ENCODE data around the gene KTN1.

Gene KTN1

DNA sequence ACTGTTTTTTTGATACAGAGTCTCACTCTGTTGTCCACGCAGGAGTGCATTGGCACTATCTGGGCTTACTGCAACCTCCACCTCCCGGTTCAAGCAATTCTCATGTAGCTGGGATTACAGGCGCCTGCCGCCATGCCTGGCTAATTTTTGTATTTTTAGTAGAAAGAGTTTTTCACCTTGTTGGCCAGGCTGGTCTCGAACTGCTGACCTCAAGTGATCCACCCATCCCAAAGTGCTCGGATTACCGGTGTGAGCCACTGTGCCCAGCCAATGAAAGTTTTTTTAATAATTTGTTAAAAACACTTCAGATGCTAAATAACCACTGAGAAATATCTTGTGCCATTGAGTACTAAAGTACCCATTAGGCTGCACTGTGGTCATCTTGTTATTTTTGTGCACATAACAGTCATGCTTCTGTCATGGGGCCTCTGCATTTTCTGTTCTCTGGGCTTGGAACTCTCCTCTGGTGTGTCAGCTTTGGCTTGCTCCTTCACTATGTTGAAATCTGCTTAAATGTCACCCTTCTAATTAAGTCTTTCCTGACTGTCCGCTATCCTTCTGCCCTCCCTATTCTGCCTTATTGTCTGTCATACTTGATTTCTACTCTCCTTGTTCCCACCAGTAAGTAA, 105.1 kb downstream of the KTN1 start:
- DNase-seq, result no peak

DNA sequence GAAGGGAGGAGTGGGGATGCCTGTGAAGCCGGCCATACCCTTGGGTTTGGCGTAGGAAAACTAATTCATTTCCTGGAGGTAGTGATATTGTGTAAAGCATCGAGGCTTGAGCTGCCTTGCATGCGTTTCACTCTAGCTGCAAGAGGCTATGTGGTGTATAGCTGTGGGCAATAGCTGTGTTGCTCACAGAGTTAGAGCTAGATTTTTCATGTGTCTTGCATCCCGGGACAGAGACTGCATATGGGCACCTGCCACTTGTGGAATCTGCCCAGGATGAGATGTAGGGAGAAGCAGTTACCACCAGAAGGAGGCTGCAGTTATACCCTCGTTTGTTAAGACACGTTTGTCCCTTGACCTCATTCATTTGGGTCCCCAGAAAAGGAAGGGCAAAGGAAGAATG, 106.7 kb downstream of the KTN1 start:
- no peak for DNase-seq

DNA sequence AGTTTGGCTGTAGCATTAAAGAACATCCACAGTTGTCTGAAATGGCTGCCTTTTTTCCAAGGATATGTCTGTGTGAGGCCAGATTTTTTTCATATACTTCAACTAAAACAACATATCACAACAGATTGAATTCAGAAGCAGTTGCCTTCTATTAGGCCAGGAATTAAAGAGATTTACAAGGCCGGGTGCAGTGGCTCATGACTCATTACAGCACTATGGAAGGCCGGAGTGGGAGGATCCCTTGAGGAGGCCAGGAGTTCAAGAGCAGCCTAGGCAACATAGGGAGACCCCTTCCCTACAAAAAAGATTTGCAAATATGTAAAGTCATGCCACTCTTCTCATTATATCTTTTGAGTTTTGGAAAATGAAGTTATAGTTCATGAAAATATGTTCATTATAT, 108.6 kb downstream of the KTN1 start:
- no peak for DNase-seq

DNA sequence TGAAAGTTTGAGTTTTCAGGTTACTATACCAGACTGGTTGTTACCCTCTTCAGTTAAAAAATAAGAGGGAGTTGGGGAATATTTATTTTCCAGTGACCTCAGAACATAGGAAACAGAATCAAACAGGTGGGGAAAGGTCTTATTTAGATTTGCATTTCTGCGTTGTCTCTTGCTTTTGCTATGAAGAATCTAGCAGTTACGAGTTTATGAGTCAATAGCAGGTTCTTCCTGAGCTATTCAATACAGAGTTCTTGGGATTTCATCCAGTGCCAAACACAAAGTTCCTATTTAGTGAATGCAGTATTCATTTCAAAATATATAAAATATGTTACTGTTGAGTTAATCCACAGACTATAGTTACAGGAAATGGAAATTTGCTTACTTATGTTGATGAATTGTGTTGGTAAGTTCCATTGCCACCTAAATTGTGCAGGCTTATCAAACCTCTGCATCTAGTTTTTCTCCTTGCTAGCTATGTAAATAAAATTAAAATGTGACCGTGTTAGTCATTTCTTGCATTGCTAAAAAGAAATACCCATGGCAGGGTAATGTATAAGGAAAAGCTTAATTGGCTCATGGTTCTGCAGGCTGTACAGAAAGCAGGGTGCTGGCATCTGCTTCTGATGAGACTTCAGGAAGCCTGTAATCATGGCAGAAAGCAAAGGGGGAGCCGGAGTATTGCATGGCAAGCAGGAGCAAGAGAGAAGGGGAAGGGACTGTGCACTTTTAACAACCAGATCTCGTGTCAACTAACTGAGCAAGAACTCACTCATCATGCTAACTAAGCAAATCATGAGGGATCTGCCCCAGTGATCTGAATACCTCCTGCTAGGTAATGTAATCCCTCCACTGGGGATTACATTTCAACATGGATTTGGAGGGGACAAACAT, 110.2 kb downstream of the KTN1 start:
- no peak for DNase-seq

DNA sequence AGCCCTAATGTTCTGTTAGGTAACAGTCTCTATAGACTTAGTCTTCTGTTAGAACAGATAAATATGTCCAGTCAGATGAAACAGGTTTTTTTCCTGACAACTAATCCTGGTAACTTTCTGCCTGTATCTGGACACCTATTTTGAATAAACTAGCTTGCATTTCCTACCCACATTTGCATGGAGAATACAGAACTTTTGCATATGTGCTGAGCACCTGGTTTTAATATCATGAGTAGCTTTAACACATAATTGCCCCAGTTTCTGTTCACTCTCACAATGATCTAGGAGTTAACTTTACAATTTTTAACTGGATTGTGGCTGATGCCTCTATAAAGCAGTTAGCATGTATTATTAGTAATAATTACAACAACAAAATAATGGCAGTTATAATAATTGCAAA, 111.7 kb downstream of the KTN1 start:
- no peak for DNase-seq

DNA sequence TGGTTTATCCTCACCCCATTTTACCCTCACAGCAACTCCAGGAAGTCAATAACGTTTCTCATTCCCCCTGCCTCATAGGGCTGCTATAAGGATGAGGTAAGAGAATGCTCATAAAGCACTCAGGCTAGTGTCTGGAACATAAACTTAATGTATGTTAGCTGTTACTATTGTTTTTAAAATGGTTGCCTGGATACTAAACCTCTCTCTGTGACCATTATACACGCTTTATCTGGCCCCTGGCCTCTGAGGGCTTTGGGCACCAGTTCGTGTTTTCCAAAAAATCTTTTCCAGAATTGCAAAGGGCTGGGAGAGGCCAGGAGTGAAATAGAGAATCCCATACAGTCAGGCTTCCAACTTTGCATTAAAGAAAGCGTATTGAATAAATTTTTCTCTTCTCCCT, 113.9 kb downstream of the KTN1 start:
- no peak for DNase-seq

DNA sequence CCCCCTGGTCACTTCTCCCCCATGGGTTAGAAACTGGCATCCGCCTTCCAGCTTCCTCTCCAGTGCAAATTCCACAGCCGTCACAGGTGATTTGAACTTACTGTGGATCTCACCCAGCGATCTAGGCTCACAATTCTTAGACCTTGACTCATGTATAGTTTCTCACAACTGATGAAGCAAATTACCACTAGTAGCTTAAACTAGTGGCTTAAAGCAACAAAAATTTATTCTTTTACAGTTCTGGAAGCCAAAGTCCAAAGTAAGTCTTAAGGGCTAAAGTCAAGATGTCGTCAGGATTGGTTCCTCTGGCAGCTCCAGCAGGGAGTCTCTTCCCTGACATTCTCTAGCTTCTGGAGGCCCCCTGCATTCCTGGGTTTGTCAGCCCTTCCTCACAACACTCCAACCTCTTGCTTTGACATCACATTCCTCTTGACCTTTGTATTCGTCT, 117.4 kb downstream of the KTN1 start:
- no peak for DNase-seq

DNA sequence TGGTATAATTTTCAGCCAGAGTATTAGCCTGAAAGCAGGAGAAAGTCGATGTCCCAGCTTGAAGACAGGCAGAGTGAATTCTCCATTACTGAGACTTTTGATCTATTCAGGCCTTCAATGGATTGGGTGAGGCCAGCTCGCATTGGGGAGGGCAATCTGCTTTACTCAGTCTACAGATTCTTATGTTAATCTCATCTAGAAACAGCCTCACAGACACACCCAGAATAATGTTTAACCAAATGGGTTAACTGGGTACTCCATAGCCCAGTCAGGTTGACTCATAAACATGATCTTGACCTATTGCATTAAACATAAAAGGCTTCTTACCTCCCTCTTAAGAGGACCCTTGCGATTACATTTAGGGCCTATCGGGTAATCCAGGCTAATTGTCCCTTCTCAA, 118.0 kb downstream of the KTN1 start:
- DNase-seq, result no peak

DNA sequence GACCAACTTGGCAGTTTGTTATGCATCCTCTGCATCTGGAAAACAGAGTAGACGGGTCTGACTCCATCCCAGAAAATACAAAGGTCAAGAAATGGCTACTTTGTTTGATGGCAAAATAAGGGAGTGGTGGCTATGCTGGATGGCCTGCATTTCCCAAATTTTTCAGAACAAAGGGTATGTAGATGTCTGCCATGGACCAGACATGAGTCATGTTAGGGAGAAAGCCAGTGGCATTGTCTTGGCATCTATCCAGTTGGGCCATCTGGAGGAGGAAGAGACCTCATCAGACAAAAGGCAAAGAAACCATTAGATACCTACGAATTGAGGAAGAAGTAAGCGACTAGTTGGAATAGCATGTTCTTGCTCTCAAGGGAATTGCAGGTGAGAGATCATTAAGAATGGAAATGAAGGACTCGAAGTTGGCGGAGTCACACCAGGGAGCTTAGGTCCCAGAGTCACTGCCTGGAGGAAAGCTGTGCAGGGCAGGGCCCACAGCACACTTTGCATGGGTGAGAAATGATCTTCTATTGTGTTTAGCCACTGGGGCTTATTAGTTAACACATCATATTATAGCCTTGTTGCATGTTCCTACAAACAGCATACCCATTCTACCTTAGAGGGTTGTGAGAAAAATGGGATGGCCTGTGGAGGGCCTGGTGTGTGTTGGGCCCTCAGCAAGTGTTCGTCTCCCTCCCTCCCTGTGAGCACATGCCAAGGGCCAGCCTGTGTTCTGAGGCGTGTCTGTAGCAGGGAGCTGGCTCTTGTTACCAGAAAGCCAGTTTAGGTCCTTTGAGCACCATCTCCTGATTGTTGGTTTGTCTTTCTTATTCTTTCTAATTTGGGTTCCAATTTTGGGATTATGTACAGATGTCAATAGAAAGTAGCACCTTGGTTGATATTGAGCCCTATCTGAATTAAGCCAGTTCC, 119.4 kb downstream of the KTN1 start:
- no peak for DNase-seq

DNA sequence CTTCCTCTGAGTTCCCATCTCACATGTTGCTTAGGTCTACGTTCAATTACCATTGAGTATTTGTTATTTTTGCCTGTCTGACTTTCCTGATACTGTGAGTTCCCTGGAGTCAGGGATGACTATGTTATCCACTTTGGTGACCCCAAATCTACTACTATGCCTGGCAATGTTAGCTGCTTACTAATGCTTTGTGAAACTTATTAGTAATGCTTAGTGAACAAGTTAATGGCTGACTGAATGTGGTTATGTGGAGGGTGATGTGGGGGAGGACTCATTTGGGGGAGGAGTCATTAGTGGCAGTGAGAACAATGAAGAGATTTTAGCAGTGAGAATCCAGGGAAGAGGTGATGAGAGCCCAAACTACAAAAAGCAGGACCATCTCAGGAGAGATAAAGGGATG, 121.6 kb downstream of the KTN1 start:
- no peak for DNase-seq

DNA sequence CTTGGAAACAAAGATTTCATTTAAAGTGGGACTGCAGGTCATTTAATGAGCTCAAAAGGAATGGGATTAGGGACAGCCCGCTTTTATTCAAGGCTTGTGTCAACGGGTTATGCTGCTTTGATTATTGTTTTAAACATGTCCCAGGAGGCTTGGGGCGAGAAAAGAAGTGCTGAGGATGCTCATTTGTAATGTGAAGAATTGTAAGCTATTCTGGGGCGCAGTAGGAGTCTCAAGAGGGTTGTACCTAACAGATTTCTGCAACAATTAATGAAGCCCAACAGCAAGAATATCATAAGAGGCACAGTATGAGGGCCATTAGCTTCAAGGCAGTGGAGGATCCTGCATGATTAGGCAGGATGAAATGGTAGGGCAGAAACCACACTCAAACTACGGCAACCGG, 122.5 kb downstream of the KTN1 start:
- no peak for DNase-seq

DNA sequence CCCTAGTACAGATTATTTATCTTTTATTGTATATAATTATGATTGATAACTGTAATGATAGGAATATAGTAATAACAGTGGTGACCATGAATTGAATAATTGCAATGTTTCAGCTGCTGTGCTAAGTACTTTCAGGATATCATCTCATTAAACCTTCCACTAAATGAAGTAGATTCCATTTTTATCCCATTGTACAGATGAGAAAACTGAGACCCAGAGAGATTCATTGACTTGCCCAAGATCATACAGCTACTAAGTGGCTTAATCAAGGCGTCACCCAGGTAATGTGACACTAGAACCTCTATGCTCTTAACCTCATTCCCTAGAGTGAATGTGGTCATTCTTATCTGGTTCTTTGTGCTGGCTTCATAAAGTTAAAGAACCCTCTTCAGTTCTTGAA, 124.6 kb downstream of the KTN1 start:
- no peak for DNase-seq

DNA sequence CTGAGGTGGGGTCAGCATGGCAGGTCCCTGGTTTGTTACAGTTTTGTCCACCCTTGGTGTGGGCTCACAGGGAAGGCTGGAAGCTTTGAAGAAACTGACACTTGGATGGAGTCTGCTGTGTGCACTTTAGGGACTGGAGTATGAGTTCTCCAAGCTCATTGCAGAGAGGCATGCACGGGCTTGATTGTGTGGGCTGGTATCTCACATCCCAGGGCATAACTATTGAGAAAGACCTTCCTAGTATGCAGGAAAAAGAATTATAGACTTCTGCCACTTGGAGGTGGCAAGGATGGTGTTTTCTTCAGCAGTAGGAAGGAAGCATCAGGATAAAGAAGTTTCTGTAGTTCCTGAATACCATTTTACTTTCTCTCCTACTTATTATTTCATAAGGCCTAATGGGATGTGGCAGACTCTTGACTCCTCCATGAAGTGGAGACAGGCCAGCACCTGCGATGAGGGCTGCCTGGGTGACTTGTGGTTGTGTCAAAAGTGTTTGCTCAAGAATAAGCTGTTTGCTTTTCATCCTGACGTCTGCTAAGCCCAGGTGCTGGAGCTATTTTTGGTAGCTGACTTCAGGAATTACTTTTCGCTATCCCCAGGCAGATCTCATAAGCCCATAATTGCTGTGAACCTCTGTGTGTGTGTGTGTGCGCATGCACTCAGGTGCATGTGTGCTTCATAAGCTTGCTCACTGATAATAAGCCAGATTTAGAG, 125.8 kb downstream of the KTN1 start:
- no peak for DNase-seq

DNA sequence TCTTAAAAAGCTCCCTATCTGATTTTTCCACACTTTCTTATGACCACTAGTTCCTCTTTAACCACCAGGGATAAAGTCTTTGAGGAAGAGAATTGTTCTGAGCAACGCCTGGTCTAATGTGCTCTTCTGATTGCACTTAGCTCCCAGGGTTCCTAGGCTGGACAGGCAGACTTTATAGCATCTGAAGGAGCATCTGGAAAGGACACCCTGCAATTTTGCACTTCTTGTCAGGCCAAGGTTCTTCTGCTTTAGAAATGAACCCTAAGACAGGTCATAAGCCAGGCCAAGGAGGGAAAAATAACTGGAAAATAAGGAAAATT, 126.3 kb downstream of the KTN1 start:
- no peak for DNase-seq

DNA sequence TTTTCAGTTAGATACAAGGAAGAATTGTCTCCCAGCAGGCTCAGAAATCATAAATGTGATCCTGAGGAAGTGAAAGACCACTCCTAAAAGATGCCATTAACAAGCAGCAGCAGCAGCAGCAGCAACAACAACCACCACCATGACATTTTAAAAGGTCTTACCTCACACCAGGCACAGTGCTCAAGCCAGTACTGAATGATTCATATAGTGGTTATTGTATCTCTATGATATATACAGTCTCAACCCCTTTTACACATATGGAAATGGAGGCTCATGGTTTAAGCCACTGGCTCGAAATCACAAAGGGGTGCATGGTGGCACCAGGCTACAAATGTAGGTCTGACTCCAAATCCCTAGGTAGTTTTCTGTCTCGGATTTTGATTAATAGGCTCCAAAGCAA, 126.9 kb downstream of the KTN1 start:
- no peak for DNase-seq

DNA sequence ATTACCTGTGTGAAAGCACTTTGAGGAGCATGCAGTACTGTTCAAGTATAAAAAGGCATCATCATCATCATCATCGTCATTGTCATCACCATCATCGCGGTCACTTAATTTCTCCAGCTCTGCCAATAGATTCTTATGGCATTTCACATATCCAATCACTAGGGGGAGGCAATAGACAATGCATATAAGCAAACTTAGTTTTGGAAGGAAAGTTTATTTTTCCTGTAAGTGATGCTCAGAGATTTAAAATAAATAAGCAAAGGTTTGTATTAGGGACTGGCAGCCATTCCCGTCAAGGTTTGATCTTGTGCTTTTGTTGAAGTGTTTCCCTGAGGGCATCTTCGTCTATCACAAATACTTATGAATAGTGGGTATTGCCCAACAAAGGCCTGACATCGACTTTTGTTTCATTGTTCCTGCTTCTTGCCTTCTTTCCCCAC, 127.4 kb downstream of the KTN1 start:
- peak; percentile 14 for DNase-seq

DNA sequence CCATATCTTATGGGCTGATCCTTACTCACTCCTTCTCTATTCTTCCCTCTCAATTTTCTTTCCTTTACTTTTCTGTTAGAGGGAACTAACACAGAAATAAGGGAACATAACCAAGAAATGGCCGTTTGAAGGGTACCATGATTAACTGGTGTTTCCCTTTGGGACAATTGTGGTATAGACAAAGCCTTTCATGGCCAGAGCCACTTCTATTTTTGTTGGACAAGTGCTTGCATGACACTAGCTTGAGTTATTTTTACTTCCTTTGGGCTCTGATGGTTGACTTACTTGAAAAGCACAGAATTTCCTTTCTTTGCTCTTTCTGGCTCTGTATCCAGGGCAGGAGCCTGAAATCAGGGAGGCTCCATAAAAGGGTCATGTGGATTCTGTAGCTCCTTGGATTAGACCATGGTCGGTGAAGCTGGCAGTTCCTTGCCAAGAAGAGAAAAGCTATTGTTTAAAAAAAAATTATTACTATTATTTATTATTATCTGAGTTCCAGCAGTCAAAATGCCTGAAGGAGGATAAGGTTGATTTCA, 130.6 kb downstream of the KTN1 start:
- DNase-seq, result no peak

DNA sequence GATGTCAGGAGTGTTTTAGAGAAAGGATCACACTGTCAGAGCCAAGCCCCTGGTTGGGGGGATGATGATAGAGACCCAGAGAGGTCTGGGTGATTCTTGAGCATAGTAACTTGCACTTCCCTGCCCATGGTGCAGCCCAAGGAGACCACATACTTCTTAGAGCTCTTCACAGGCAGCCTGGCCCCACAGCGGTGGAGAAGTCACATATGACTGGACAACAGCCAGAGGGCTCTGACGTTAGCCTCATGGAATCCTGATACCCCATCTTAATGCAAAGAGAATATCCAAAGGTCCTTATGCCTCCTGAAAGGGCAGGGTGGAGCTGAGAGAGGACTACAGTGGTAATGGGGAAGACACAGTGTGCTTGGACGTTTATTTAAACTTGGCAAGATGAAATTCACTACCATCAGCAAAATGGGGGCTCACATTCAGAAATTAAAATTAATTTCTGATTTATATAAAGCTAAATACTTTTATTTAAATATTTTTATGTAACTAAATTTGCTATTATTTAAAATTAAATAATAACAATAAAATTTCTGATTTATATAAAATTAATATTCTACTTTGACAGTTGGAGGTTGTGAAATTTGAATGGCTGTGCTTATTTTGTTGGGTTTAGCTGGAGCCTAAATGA, 131.3 kb downstream of the KTN1 start:
- DNase-seq, result no peak

DNA sequence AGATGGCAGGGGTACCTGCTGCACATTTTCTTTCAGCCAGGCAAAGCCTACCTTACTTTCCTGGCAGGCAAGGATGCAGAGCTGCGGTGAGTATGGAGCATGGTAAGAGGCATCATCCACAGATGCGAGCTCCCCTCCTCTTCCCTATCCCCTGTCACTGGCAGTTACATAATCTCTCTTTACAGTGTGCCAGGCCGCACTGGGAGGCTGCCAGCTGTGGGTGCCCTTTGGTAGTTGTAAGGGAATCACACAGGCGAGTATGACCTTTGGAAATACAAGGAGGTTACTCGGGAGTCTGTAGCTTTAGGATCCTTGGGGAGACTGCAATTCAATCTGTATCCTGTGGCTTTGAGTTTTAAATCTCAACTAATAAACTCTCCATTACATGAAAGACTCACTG, 132.5 kb downstream of the KTN1 start:
- DNase-seq, result no peak

DNA sequence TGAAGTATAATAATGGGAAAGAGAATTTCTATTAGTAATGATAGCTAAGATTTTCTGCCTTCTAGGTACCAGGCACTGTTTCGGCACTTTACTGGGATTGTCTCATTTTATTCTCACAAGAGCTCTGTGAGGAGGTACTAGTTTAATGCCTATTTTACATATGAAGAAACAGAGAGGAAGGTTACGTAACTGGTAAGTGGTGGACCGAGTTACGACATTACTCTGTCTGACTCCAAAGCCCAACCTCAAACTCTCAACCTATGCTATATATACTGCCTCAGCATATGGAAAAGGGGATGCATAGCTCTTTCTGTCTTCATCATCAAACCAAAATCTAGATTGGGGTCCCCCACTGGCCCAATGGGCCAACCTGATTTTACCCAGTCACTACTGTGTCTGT, 133.5 kb downstream of the KTN1 start:
- DNase-seq, result no peak

DNA sequence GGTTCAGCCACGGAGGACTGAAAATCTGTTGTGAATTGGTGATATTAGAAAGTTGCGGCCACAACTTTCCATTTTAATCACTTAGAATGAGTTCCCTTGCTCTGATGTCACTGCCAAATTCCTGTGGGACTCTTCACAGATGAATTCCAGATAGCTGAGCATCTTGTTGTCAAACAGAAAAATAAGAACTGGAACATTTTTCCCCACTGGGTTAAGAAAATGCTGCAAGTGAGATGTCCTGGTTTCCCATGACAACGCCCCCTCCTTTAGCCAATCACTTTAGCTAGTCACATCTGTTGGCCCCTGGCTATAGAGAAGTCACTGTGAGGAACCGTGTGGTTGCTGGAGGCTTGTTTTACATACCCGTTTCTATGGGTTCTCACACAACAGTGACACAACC, 135.9 kb downstream of the KTN1 start:
- DNase-seq, result no peak

DNA sequence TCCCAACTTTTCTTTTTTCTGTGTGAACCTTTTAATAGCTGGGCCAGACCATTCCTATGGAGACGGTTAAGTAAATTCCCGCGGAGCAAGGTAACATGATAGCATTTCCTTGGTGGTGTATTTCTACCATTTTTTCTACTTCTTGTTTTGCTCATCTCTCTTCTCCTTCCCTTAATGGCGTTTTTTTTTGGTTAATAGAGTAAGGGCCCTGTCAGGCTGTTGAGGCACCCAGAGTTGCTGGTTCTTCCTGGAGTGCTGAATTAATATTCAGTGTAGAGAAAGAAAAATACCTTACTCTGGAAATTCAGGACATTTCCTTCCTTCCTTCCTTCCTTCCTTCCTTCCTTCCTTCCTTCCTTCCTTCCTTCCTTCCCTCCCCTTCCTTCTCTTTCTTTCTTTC, 137.6 kb downstream of the KTN1 start:
- no peak for DNase-seq

All from activated CD4-positive, alpha-beta T cell treated with anti-CD3 and anti-CD28 coated beads, Interleukin-2, Interleukin-6, amounts not matched to agents 100 ng/mL and 50 ng/mL, durations not matched to agents 16 hours and 8 hours (primary cell).